Loucy (cell line): ENCODE data around the gene CREBBP.
"Not testable (repeated sequence)": the region's sequence is repeated elsewhere in the genome, so short reads cannot be mapped to it uniquely, and the experiment has no call there.

ENCODE experiments used
- CTCF ChIP-seq: fragments of 200-600 bp; sonication (generic); conservative IDR thresholded peaks from 2 replicates; pipeline ENCODE4 v1.5.1; 2014; ENCODE audit warnings: mild to moderate bottlenecking, antibody characterized with exemption, low read length
- EZH2phosphoT487 ChIP-seq: fragments of 200-600 bp; IDR thresholded peaks from 2 replicates; pipeline ENCODE4 v1.6.1; 2018; ENCODE audit warnings: antibody characterized with exemption, mild to moderate bottlenecking, moderate library complexity, borderline replicate concordance

- TF ChIP-seq CTCF, EZH2phosphoT487: not testable (repeated sequence)
Observed at GRCh38 chr16:3885999-3886398, 5.5 kb upstream of the CREBBP start.
